ENCODE results near the gene LRRC51. TPM values are rescaled to one million over a fixed set of nuclear protein-coding genes. Genes with fewer than 3 reads are reported as not detected.
A peak's percentile ranks its signal among the peaks of the same experiment; 100 is the strongest.

The LRRC51 gene
- total RNA-seq, 1 donor = 5.1 TPM

DNA sequence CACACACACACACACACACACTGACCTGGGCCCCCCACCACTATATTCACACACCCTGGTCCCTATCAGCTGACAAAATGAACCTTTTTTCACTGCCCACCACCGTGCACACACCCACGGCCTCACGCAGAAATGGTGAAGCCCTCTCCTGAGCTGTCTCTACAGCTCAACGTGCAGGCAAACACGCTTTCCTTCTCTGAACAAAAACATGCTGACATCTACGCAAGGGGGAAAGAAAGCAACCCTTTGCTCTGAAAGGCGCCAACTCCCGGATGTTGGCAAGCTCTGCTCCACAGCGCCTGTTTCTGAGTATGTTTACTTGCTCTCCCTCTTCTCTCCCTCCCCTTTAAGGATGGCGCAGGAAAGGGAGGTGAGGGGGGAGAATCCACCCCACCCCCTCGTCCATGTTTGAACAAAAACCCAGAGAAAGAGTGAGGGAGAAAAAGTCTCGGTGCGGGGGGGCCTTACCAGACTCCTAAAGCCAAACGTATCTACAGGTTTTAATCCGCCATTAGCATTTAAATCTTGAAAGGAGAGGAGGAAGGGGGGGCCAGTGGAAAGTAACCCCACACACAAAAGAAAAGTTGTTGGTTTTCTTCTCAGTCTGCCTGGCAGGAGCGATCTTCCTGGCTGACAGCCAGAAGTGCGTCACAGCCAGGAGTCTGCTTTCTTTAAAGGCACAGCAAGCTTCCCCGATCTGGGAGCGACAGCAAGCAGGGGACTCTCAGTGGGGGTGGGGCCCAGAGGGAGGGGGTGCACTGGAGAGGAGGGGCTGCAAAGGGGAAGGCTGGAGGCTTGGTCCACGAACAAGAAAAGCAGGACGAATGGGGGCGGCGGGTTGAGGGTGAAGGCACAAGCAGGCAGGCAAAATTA is 39.9 kb upstream of the LRRC51 start:
- H3K79me2 ChIP-seq (ENCODE audit: insufficient read depth, low read length) = peaks cover 77% of the 10 kb centered on the region
- H3K4me1 ChIP-seq (ENCODE audit: insufficient read depth, low read length) = peaks cover 45% of the 10 kb centered on the region
- H3K9me3 ChIP-seq (ENCODE audit: low read depth, low read length) = no peaks in the 10 kb centered on the region
- H3K36me3 ChIP-seq (ENCODE audit: insufficient read depth, low read length) = peaks cover 6% of the 10 kb centered on the region
- H3K27me3 ChIP-seq (ENCODE audit: insufficient read depth, low read length) = no peaks in the 10 kb centered on the region
- DNase-seq (ENCODE audit: insufficient read length, low spot score, missing footprints) = peak; percentile 90
- peak overlapping the region; percentile 99 for H2AFZ ChIP-seq (ENCODE audit: low read length)
- peak overlapping the region; percentile 97 for H3K4me2 ChIP-seq (ENCODE audit: insufficient read depth, low read length)
- TF ChIP-seq, protein P1, sequence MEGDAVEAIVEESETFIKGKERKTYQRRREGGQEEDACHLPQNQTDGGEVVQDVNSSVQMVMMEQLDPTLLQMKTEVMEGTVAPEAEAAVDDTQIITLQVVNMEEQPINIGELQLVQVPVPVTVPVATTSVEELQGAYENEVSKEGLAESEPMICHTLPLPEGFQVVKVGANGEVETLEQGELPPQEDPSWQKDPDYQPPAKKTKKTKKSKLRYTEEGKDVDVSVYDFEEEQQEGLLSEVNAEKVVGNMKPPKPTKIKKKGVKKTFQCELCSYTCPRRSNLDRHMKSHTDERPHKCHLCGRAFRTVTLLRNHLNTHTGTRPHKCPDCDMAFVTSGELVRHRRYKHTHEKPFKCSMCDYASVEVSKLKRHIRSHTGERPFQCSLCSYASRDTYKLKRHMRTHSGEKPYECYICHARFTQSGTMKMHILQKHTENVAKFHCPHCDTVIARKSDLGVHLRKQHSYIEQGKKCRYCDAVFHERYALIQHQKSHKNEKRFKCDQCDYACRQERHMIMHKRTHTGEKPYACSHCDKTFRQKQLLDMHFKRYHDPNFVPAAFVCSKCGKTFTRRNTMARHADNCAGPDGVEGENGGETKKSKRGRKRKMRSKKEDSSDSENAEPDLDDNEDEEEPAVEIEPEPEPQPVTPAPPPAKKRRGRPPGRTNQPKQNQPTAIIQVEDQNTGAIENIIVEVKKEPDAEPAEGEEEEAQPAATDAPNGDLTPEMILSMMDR (IDR thresholded peaks at IDR 0.05; ENCODE audit: extremely low read depth, low read depth, low read length) = no peak
- peaks cover 20% of the 10 kb centered on the region for H4K20me1 ChIP-seq (ENCODE audit: insufficient read depth, low read length)
- peak overlapping the region; percentile 84 for H3K4me3 ChIP-seq (ENCODE audit: insufficient read depth, low read length)
- peak overlapping the region; percentile 97 for H3K27ac ChIP-seq (ENCODE audit: low read depth, low read length)

DNA sequence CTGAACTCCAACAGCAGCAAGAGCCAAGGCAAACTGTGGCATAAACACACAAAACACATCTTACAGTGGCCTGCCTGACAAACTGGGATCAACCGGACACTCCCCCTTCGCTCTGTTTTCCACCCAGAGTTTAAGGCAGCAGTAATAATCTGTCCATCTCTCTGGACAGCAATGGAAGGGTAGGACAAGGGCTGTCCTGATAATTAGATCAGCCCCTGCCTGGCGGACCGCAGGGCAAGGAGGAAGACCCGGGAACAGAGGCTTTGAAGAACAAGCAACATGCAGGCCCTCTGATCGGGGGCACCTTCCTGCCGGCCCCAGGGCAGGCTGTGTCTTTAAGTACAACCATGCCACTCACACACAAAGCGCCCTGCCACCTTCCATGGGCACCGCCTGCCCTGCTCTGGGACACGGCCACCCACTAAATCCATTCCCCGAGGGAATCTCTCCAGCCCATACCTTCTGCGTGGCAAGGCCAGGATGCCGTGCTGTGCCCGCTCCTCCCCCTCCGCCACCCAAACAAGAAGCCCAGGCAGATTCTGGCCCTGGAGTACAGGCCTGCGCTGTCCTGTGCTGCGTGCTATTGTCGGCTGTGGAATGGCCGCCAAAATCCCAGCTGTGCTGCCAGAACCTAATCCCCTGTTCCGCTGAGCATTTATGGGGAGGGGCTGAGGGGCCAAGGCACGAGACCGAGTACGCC is 39.1 kb upstream of the LRRC51 start:
- DNase-seq (ENCODE audit: insufficient read length, low spot score, missing footprints) = no peak
- H3K27ac ChIP-seq (ENCODE audit: low read depth, low read length) = peak overlapping the region; percentile 97
- H2AFZ ChIP-seq (ENCODE audit: low read length) = peak overlapping the region; percentile 99
- peaks cover 74% of the 10 kb centered on the region for H3K79me2 ChIP-seq (ENCODE audit: insufficient read depth, low read length)
- no peaks in the 10 kb centered on the region for H3K27me3 ChIP-seq (ENCODE audit: insufficient read depth, low read length)
- H3K36me3 ChIP-seq (ENCODE audit: insufficient read depth, low read length) = no peaks in the 10 kb centered on the region
- peak overlapping the region; percentile 84 for H3K4me3 ChIP-seq (ENCODE audit: insufficient read depth, low read length)
- peak overlapping the region; percentile 97 for H3K4me2 ChIP-seq (ENCODE audit: insufficient read depth, low read length)
- TF ChIP-seq, protein P1 (IDR thresholded peaks at IDR 0.05; ENCODE audit: extremely low read depth, low read depth, low read length) = no peak
- no peaks in the 10 kb centered on the region for H3K9me3 ChIP-seq (ENCODE audit: low read depth, low read length)
- H4K20me1 ChIP-seq (ENCODE audit: insufficient read depth, low read length) = peaks cover 16% of the 10 kb centered on the region
- peaks cover 45% of the 10 kb centered on the region for H3K4me1 ChIP-seq (ENCODE audit: insufficient read depth, low read length)

DNA sequence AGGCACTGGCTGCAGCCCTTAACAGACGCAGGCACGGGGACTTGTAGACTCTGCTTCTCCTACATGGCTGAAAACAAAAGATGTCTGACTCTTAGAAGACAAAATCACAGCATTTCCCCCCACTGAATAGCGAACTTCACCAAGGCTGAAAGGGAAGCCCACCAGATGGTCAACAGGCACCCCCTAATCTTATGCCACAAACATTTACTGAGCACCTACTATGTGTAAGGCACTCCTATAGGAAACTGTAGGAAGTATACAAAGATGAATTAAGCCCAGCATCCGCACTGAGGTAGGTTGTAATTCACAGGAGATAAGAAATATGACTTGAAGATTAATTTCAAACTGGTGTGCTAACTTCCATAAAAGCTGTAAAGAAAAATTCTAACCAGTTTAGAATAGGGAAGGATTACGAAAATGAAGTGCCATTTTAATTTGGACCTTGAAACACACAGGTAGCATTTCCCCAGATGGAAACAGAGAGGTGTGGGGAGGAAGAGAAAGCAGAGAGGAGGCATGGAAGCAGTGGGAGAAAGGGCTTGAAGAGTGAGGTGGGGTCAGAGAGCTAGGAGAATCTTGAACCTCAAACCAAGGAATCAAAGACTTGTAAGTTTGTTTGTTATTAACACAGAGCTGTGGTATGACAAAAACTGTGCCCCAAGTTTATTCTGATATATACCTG is 38.4 kb upstream of the LRRC51 start:
- Histone ChIP-seq H3K4me2 (ENCODE audit: insufficient read depth, low read length) (peak overlapping the region; percentile 97), H4K20me1 (ENCODE audit: insufficient read depth, low read length) (peaks cover 11% of the 10 kb centered on the region), H3K36me3 (ENCODE audit: insufficient read depth, low read length) (no peaks in the 10 kb centered on the region), H3K4me3 (ENCODE audit: insufficient read depth, low read length) (peak overlapping the region; percentile 84), H3K9me3 (ENCODE audit: low read depth, low read length) (no peaks in the 10 kb centered on the region), H3K4me1 (ENCODE audit: insufficient read depth, low read length) (peaks cover 45% of the 10 kb centered on the region), H2AFZ (ENCODE audit: low read length) (peak overlapping the region; percentile 99), H3K27me3 (ENCODE audit: insufficient read depth, low read length) (no peaks in the 10 kb centered on the region), H3K79me2 (ENCODE audit: insufficient read depth, low read length) (peaks cover 73% of the 10 kb centered on the region), H3K27ac (ENCODE audit: low read depth, low read length) (peak overlapping the region; percentile 97)
- no peak for DNase-seq (ENCODE audit: insufficient read length, low spot score, missing footprints)
- TF ChIP-seq, protein P1 (IDR thresholded peaks at IDR 0.05; ENCODE audit: extremely low read depth, low read depth, low read length) = no peak

Data from osteoblast (primary cell).